Measurements from ENCODE around the gene SASH3. TPM values are rescaled to one million over a fixed set of nuclear protein-coding genes. Genes with fewer than 3 reads are reported as not detected.

SASH3 gene
- total and polyA plus RNA-seq, 2 donors (not counting 1 experiment from before 2014, with no cell fraction given), result 224 to 240 TPM

DNA sequence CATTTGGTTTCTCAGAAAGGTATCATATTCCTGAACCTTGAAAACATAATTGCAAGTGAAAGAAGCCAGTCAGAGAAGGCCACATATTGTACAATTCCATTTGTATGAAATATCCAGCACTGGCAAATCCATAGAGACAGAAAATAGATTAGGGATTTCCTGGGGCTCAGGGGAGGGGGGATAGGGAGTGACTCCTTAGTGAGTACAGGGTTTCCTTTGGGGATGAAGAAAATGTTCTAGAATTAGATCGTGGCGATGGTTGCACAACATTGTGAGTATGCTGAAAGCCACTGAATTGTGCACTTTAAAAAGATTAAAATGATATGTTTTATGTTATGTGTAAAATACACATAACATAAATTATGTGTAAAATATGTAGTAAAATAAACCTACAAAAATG is 30.7 kb upstream of the SASH3 start:
- H3K27ac Mint-ChIP-seq, result no peak overlapping the region
- POLR2A ChIA-PET, result no interaction called here
- CTCF ChIA-PET, result no interaction called here

GRCh38 chrX:129750971-129751370 is 28.8 kb upstream of the SASH3 start:
- no peaks in the 10 kb centered on the region for H3K79me2 ChIP-seq (ENCODE audit: control insufficient read depth, insufficient read depth, low read length)
- Mint-ChIP-seq H3K4me3 (no peak overlapping the region), H3K27ac (no peak overlapping the region), H3K27me3 (no peaks in the 10 kb centered on the region), H3K9me3 (ENCODE audit: insufficient read depth) (no peaks in the 10 kb centered on the region), H3K4me1 (peaks cover 19% of the 10 kb centered on the region)
- H3K27me3 ChIP-seq (replicated peaks in 1 of 4; ENCODE audit: control extremely low read depth in 1 of 4, control insufficient read depth in 3 of 4, insufficient read depth in 4 of 4, low read length in 3 of 4), result no peaks in the 10 kb centered on the region
- no peak overlapping the region for H3K9ac ChIP-seq (ENCODE audit: low read length)
- intact Hi-C loops (cut with micrococcal nuclease), result no loop called here
- ATAC-seq (ENCODE audit: low read depth), result no peak
- no peaks in the 10 kb centered on the region for H4K20me1 ChIP-seq (ENCODE audit: control insufficient read depth, insufficient read depth, low read length, poor library complexity, severe bottlenecking)
- no peak for DNase-seq
- peaks cover 8 to 20% of the 10 kb centered on the region in 2 donors for H3K4me1 ChIP-seq (ENCODE audit: control insufficient read depth in 2 of 2, insufficient read depth in 2 of 2, low read length in 2 of 2)
- H3K9me3 ChIP-seq (ENCODE audit: control extremely low read depth in 1 of 3, control insufficient read depth in 2 of 3, insufficient read depth in 1 of 3, low read length in 2 of 3), result no peaks in the 10 kb centered on the region
- H2AFZ ChIP-seq (ENCODE audit: insufficient read depth, low read depth, low read length, poor library complexity, severe bottlenecking), result no peak overlapping the region
- ChIA-PET POLR2A (no interaction called here), CTCF (interaction anchor here (0.6 to 1.9 kb wide), 3 partner anchors 12 to 147 kb away, joined by 3 to 6 read pairs (median 4); no protein-coding TSS in a partner anchor)
- TF ChIP-seq, protein P1, sequence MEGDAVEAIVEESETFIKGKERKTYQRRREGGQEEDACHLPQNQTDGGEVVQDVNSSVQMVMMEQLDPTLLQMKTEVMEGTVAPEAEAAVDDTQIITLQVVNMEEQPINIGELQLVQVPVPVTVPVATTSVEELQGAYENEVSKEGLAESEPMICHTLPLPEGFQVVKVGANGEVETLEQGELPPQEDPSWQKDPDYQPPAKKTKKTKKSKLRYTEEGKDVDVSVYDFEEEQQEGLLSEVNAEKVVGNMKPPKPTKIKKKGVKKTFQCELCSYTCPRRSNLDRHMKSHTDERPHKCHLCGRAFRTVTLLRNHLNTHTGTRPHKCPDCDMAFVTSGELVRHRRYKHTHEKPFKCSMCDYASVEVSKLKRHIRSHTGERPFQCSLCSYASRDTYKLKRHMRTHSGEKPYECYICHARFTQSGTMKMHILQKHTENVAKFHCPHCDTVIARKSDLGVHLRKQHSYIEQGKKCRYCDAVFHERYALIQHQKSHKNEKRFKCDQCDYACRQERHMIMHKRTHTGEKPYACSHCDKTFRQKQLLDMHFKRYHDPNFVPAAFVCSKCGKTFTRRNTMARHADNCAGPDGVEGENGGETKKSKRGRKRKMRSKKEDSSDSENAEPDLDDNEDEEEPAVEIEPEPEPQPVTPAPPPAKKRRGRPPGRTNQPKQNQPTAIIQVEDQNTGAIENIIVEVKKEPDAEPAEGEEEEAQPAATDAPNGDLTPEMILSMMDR (IDR thresholded peaks at IDR 0.05), result no peak
- TF ChIP-seq EZH2 (IDR thresholded peaks at IDR 0.05; ENCODE audit: borderline replicate concordance, insufficient read depth, low read depth, low read length, poor library complexity, severe bottlenecking), result no peak
- no peaks in the 10 kb centered on the region for H3K36me3 ChIP-seq (replicated peaks in 1 of 2; ENCODE audit: control extremely low read depth in 1 of 2, control insufficient read depth in 1 of 2, extremely low read depth in 1 of 2, insufficient read depth in 2 of 2, low read length in 1 of 2)
- H3K4me2 ChIP-seq (replicated peaks; ENCODE audit: low read depth, low read length, poor library complexity, severe bottlenecking), result no peak overlapping the region
- H3K27ac ChIP-seq (ENCODE audit: low read length in 2 of 2), result no peak overlapping the region
- WGBS (ENCODE audit: insufficient coverage), result no CpG with 5 or more reads among the region's 8 CpGs
- H3K4me3 ChIP-seq (ENCODE audit: control extremely low read depth in 1 of 5, extremely low read depth in 1 of 5, insufficient read depth in 1 of 5, low read depth in 2 of 5, low read length in 4 of 5), result no peak overlapping the region

More for the DNA sequence above, 30.7 kb upstream of the SASH3 start:
- Histone ChIP-seq H3K4me2 (replicated peaks; ENCODE audit: low read depth, low read length, poor library complexity, severe bottlenecking) (no peak overlapping the region), H3K4me1 (ENCODE audit: control insufficient read depth in 2 of 2, insufficient read depth in 2 of 2, low read length in 2 of 2) (peaks cover 0 to under 1% of the 10 kb centered on the region in 2 donors), H3K36me3 (replicated peaks in 1 of 2; ENCODE audit: control extremely low read depth in 1 of 2, control insufficient read depth in 1 of 2, extremely low read depth in 1 of 2, insufficient read depth in 2 of 2, low read length in 1 of 2) (no peaks in the 10 kb centered on the region), H3K27ac (ENCODE audit: low read length in 2 of 2) (no peak overlapping the region), H3K79me2 (ENCODE audit: control insufficient read depth, insufficient read depth, low read length) (no peaks in the 10 kb centered on the region), H2AFZ (ENCODE audit: insufficient read depth, low read depth, low read length, poor library complexity, severe bottlenecking) (no peak overlapping the region), H3K9ac (ENCODE audit: low read length) (no peak overlapping the region), H3K4me3 (ENCODE audit: control extremely low read depth in 1 of 5, extremely low read depth in 1 of 5, insufficient read depth in 1 of 5, low read depth in 2 of 5, low read length in 4 of 5) (no peak overlapping the region), H4K20me1 (ENCODE audit: control insufficient read depth, insufficient read depth, low read length, poor library complexity, severe bottlenecking) (no peaks in the 10 kb centered on the region), H3K9me3 (ENCODE audit: control extremely low read depth in 1 of 3, control insufficient read depth in 2 of 3, insufficient read depth in 1 of 3, low read length in 2 of 3) (no peaks in the 10 kb centered on the region), H3K27me3 (replicated peaks in 1 of 4; ENCODE audit: control extremely low read depth in 1 of 4, control insufficient read depth in 3 of 4, insufficient read depth in 4 of 4, low read length in 3 of 4) (no peaks in the 10 kb centered on the region)
- intact Hi-C loops (cut with micrococcal nuclease), result no loop called here
- peaks cover 3% of the 10 kb centered on the region for H3K4me1 Mint-ChIP-seq
- no CpG with 5 or more reads among the region's 2 CpGs for WGBS (ENCODE audit: insufficient coverage)
- H3K4me3 Mint-ChIP-seq, result no peak overlapping the region
- H3K27me3 Mint-ChIP-seq, result no peaks in the 10 kb centered on the region
- TF ChIP-seq, protein P1 (IDR thresholded peaks at IDR 0.05), result no peak
- TF ChIP-seq EZH2 (IDR thresholded peaks at IDR 0.05; ENCODE audit: borderline replicate concordance, insufficient read depth, low read depth, low read length, poor library complexity, severe bottlenecking), result no peak
- H3K9me3 Mint-ChIP-seq (ENCODE audit: insufficient read depth), result no peaks in the 10 kb centered on the region
- no peak for ATAC-seq (ENCODE audit: low read depth)
- no peak for DNase-seq
